GM18502 (cell line): ENCODE measurements around the gene CCDC85C.

Experiments
- ATAC-seq: cut with Tn5 transposase; IDR thresholded peaks from one replicate; pipeline ENCODE4 v1.9.1; 2021; ENCODE audit warnings: mild to moderate bottlenecking; ENCODE audit not compliant: unreplicated experiment, poor library complexity

CCDC85C gene

GRCh38 chr14:99564256-99564925, 39.6 kb downstream of the CCDC85C start:
- ATAC-seq = no peak

- no peak for ATAC-seq
Observed at GRCh38 chr14:99563749-99564129, 40.3 kb downstream of the CCDC85C start.

GRCh38 chr14:99562856-99563748, 40.9 kb downstream of the CCDC85C start:
- no peak for ATAC-seq

- no peak for ATAC-seq
Observed at GRCh38 chr14:99561864-99562263, 42.1 kb downstream of the CCDC85C start.

GRCh38 chr14:99560922-99561683, 42.9 kb downstream of the CCDC85C start:
- ATAC-seq = no peak

DNA sequence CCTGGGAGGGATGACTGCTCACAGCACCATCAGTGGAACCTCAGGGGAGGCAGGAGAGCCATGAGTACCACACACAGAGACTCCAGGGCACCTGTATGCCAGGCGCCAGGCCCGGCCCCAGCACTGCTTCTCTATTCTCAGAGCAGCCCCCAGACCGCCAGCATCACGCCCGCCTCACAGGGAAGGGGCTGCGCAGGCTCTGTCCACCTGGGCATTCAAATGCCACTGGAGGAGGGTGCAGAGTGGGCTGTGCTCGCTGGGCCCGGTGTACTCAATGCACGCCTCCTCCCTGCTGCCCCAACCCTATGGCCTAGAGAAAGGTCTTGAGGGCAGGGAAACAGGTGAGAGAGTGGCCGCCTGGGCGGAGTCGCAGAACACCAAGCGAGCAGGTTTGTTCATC, 43.6 kb downstream of the CCDC85C start:
- no peak for ATAC-seq

DNA sequence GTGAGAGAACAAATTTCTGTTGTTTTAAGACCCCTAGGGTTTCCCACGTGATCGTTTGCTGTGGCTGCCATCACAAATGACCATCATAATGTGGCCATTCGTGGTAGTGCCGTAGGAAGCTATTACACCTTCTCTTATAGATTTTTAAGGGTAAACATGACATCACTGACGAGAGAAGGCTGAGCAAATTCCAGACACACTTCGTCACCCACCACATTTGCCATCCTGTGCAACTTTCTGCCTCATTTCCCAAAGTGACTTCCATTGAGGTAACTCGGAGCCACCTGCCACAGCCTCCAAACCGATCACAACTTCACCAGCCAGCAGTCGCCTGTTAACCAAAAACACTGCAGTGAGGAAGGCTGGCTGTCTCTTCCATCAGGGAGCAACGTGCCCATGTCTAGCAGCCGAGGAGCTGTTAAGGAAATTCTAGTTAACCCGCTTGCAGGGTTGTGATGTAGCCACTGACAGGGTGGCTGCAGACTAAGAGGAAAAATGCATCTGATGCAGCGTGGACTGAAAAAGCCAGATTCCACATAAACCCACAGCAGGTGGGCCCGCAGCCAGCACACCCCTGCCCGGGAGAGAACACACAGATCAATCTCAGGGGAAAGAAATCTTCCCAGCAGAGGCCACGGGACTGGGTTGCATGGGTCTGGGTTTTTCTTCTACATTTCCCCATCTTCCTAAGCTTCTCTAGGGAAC, 44.6 kb downstream of the CCDC85C start:
- no peak for ATAC-seq

DNA sequence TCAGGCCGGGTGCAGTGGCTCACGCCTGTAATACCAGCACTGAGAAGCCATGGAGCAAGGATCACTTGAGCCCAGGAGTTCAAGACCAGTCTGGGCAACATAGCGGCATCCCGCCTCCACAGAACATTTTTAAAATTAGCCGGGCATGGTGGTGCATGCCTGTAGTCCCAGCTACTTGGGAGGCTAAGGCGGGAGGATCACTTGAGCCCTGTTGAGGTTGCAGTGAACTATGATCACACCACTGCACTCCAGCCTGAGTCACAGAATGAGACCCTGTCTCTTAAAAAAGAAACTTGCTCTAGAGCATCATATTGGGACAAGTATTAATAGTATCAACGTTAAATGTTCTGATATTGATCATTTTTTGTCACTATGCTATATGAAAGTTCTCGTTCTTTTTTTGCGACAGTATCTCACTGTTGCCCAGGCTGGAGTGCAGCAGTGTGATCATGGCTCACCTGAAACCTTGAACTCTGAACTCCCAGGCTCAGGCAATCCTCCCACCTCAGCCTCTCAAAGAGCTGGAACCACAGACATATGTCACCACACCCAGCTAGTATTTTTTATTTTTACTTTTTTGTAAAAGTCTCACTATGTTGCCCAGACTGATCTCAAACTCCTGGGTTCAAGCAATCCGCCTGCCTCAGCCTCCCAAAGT, 47.7 kb downstream of the CCDC85C start:
- no peak for ATAC-seq

DNA sequence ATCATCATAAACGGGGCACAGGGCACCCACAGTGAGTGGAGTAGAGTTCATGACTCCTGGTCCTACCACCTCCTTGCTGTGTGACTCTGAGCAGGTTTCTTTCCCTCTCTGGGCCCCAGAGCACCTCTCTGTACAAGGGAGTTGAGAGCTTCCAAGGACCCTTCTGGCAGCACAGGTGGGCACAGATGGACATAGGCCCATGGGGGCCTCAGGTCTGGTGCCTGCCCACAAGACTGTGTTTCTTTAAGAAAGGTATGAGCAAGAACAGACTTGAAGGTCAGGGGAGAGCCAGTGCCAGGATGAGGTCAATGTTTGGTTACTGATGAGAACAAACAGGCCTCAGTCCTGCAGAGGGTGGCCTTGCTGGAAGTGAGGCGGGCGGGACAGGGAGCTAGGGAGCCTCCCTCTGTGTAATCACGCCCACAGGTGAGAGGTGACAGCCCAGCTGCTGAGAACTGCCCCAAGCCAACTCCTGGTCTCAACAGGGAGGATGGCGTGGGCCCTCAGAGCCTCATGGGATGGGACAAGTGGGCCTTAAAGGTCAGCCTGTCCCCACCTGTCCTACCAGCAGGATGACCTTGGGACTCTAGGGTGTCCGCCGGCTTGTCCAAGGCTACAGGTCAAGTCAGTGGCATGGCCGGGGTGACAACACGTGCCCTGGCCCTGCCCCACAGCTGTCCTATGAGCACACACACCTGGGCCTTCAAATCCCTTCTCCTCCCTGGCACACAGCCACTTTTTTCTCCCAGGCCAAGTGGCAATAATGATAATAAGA, 49.1 kb downstream of the CCDC85C start:
- ATAC-seq = no peak

DNA sequence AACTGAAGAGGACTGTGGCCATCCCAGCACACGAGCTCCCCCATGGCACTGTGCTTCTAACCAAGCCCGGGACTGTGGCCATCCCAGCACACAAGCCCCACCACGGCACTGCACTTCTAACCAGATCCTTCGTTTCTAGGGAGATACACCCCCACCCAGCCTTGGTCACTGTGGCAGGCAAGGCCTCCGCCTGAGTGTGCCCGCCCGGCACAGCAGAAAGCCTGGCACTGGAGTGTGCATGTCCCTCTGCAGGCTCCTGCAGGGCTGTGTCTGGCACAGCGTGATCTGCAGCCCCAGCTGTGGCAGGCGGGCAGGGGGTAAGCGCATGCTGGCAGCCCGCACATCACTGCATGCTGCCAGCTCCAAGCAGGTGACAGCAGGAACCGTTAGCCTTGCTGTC, 49.8 kb downstream of the CCDC85C start:
- no peak for ATAC-seq

GRCh38 chr14:99552572-99553216, 51.3 kb downstream of the CCDC85C start:
- no peak for ATAC-seq

DNA sequence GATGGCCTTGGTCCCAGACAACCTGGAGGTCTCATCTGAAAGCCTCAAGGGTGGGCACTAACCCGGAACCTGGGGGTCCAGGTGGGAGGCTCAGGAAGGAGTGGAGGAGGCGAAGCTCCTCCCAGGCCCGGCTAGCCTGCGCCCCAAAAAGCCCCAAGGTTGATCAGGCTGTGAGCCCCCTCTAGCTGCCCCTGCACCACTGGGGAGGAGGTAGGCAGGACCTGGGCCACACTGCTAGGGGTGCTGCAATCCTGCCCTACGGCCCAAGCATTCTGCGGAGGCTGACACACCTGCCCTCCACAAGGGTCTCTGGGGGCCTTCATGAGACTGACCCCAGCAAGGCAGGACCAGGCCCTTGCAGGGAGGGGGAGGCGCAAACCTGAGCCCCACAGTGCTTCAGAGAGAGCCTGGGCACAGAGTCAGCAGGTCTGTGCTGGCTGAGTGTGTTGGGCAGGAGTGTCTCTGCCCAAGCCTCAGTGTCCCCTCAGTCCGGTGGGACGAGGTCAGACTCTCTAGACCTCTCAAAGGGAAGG, 51.9 kb downstream of the CCDC85C start:
- ATAC-seq = no peak

DNA sequence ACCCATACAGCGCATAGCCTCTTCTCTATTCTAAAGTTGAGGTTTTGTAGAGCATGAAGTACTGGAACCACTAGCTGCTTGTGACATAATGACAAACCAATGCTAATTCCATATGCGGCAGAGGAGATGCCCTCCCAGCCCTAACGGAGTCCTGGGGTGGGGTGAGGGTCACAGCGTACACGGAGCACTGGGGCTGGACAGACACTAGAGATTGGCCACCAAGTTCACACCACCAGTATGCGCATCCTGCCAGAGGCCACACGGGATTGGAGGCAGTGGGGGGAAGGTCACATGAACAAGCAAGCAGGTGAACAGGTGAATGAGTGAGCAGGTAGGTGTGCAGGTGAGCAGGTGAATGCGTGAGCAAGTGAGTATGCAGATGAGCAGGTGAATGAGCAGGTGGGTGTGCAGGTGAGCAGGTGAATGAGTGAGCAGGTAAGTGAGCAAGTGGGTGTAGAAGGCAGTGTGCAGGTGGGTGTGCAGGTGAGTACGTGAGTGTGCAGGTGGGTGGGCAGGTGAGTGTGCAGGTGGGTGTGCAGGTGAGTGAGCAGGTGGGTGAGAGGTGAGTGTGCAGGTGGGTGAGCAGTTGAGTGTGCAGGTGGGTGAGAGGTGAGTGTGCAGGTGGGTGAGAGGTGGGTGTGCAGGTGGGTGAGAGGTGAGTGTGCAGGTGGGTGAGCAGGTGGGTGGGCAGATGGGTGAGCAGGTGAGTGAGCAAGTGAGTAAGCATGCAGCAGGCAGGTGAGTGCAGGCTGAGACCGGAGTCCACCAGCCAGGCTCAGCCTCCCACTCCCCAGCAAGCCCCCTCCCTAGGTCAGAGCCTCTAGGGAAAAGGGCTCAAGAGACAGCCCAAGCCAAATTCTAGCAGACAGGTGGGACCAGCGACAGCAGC, 52.7 kb downstream of the CCDC85C start:
- ATAC-seq = no peak

- ATAC-seq = no peak
Observed at GRCh38 chr14:99550387-99550992, 53.5 kb downstream of the CCDC85C start.

DNA sequence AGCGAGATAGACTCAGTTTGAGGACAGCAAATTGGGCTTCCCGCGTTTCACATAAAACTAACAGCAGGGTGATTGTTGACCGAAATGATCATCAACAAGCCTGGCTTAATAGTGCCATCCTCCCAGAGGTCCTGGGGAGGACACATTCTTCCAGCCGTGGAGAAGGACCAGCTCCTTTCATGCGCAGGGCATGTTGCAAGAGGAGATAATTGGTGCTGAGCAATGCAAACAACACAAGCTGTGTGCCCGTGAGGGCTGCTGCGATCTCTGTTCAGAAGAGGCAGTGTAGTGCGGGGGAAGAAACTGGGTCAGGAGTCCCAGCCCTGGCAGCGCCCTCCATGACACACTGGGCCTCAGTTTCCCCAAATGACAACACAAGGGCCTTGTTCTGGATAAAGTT, 54.3 kb downstream of the CCDC85C start:
- no peak for ATAC-seq

DNA sequence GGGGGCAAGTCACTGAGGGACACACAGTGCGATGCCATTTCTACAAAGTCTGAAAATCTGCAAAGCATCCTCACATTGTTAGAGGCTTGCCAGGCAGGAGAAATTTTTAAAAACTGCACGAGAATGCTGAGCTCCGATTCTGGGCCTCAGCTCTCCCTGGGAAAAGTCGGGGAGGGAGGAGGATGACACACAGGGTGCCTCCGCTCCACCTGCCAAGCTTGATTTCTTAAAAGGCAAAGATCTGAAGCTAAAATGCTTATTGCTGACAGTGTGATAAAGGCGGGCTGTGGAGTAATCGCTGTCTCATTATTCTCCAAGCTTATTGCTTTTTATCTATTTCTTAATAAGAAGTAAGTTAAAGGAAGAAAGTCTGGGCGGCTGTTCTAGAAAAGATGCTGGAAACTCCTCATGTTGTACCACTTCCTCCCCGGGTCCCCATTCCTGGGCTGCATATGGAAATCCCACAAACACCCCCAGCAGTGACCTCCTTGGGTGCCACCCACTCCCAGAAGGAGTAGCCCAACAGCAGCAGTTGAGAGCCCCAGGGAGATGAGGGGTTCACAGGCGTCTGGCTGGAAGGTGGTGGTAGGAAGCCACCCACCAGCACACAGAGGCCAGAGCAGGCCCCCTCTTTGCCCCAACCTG, 55.0 kb downstream of the CCDC85C start:
- no peak for ATAC-seq

GRCh38 chr14:99548255-99548654, 55.8 kb downstream of the CCDC85C start:
- ATAC-seq = no peak
